Chondrocyte (in vitro differentiated cells): ENCODE measurements around the gene DSCAML1. TPM values are rescaled to one million over a fixed set of nuclear protein-coding genes. Genes with fewer than 3 reads are reported as not detected.
A peak's percentile ranks its signal among the peaks of the same experiment; 100 is the strongest.

ENCODE experiments used
- DNase-seq: peaks from one replicate; pipeline ENCODE4 v3.0.0; 2021; ENCODE audit warnings: mixed read lengths, low spot score
- H3K27ac Mint-ChIP-seq: one replicate; pipeline ENCODE4 v1.8.0; 2021; ENCODE audit warnings: mild to moderate bottlenecking, moderate library complexity, mixed read lengths; ENCODE audit not compliant: unreplicated experiment
- H3K27me3 Mint-ChIP-seq: 2 replicates; pipeline ENCODE4 v1.8.0; 2021; ENCODE audit warnings: low read depth, mixed read lengths
- H3K36me3 Mint-ChIP-seq: 2 replicates; pipeline ENCODE4 v1.8.0; 2021; ENCODE audit warnings: low read depth, mixed read lengths
- H3K4me1 Mint-ChIP-seq: 2 replicates; pipeline ENCODE4 v1.8.0; 2021; ENCODE audit warnings: low read depth, mild to moderate bottlenecking, mixed read lengths
- H3K4me3 Mint-ChIP-seq: one replicate; pipeline ENCODE4 v1.8.0; 2021; ENCODE audit warnings: mild to moderate bottlenecking, moderate library complexity, mixed read lengths; ENCODE audit not compliant: unreplicated experiment
- H3K9me3 Mint-ChIP-seq: 2 replicates; pipeline ENCODE4 v1.8.0; 2021; ENCODE audit warnings: low read depth, mixed read lengths
- total RNA-seq: library from RNA; stranded (reverse); gene quantifications from 3 replicates; pipeline ENCODE4 v1.2.1, GENCODE V29; 2021
- TF ChIP-seq, protein P1 (sequence below): fragments of 200-600 bp; sonication (generic); IDR thresholded peaks from 2 replicates; pipeline ENCODE4 v1.5.0; 2021; ENCODE audit warnings: antibody characterized with exemption, mild to moderate bottlenecking, moderate library complexity

DSCAML1 gene
- total RNA-seq, 1 donor from 2014 or later, result not detected

DNA sequence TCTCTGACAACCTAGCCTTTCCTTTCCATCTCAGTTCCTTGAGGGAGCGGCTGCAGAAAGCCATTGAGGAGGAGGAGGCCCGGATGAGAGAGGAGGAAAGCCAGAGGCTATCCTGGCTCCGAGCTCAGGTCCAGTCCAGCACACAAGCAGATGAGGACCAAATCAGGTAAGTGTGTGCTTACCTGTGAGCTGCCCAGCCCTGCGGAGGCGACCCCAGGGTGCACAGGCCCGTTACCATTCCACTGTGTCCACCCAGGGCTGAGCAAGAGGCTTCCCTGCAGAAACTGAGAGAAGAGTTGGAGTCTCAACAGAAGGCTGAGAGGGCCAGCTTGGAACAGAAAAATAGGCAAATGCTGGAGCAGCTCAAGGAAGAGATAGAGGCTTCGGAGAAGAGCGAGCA is 406.3 kb downstream of the DSCAML1 start:
- H3K36me3 Mint-ChIP-seq, result peaks cover 35% of the 10 kb centered on the region
- H3K9me3 Mint-ChIP-seq, result no peaks in the 10 kb centered on the region

DNA sequence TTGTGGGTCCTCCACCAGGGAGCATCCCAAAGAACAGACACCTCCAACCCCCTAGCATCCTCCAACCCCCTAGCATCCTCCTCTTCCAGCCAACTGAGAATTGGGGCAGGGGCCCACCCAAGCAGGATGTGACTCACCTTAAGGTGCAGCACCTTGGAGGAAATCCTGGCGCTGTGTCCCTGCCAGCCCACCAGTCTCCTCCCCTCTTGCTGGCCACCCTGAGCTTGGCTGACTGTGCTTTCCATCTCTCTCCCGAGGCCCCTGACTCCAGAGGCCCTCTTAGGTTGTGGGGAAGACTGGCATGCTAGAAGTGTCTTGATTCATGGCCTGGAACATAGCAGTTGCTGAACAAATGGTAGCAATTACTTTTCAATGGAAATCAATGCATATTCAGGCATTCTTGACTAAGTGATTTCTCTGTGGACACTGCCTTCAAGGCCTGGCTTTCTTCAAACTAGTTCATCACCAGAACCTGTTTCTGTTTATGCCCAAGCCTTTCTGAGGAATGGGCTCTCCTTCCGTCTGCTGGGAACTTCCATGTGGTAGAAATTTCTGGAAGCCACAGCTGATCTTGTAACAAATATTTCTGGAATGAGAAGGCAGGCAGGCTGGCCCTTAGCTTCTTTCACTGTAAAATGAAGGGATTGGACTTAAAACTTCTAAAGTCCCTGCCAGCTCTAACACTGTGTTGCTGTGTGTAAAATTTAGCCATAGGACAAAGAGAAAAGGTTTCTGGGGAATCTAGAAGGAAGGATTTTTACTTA is 408.8 kb downstream of the DSCAML1 start:
- H3K9me3 Mint-ChIP-seq, result no peaks in the 10 kb centered on the region
- peak overlapping the region; percentile 77 for H3K27ac Mint-ChIP-seq
- TF ChIP-seq, protein P1, sequence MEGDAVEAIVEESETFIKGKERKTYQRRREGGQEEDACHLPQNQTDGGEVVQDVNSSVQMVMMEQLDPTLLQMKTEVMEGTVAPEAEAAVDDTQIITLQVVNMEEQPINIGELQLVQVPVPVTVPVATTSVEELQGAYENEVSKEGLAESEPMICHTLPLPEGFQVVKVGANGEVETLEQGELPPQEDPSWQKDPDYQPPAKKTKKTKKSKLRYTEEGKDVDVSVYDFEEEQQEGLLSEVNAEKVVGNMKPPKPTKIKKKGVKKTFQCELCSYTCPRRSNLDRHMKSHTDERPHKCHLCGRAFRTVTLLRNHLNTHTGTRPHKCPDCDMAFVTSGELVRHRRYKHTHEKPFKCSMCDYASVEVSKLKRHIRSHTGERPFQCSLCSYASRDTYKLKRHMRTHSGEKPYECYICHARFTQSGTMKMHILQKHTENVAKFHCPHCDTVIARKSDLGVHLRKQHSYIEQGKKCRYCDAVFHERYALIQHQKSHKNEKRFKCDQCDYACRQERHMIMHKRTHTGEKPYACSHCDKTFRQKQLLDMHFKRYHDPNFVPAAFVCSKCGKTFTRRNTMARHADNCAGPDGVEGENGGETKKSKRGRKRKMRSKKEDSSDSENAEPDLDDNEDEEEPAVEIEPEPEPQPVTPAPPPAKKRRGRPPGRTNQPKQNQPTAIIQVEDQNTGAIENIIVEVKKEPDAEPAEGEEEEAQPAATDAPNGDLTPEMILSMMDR, result no peak
- peaks cover 33% of the 10 kb centered on the region for H3K36me3 Mint-ChIP-seq
- peaks cover 16% of the 10 kb centered on the region for H3K4me1 Mint-ChIP-seq
- DNase-seq, result no peak
- H3K27me3 Mint-ChIP-seq, result no peaks in the 10 kb centered on the region
- no peak overlapping the region for H3K4me3 Mint-ChIP-seq

More for the DNA sequence above, 406.3 kb downstream of the DSCAML1 start:
- Mint-ChIP-seq H3K4me3 (no peak overlapping the region), H3K27me3 (no peaks in the 10 kb centered on the region), H3K4me1 (peaks cover 16% of the 10 kb centered on the region), H3K27ac (no peak overlapping the region)
- DNase-seq, result no peak
- TF ChIP-seq, protein P1, result no peak

DNA sequence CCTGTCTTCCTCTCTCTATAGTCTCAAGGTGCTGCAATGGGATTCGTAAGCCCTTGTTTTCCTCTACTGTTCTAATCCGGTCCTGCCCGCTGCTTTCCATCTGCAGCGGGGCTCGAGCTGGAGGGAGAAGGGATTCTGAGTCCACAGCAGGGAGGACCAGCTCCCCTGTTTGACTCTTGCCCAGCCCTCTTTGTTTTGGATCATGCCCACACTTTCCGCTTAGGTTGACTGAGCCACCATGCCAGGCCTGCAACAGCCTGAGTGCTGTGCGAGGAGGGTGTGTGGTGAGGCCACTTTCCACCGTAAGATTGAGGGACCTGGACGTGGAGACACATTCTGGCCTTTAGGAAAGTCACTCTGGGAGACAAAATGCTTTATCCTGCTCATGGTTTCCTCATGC is 411.1 kb downstream of the DSCAML1 start:
- no peak overlapping the region for H3K4me3 Mint-ChIP-seq
- TF ChIP-seq, protein P1, result no peak
- no peaks in the 10 kb centered on the region for H3K9me3 Mint-ChIP-seq
- DNase-seq, result no peak
- H3K27me3 Mint-ChIP-seq, result no peaks in the 10 kb centered on the region
- H3K4me1 Mint-ChIP-seq, result peaks cover 16% of the 10 kb centered on the region
- H3K36me3 Mint-ChIP-seq, result peaks cover 25% of the 10 kb centered on the region
- no peak overlapping the region for H3K27ac Mint-ChIP-seq

DNA sequence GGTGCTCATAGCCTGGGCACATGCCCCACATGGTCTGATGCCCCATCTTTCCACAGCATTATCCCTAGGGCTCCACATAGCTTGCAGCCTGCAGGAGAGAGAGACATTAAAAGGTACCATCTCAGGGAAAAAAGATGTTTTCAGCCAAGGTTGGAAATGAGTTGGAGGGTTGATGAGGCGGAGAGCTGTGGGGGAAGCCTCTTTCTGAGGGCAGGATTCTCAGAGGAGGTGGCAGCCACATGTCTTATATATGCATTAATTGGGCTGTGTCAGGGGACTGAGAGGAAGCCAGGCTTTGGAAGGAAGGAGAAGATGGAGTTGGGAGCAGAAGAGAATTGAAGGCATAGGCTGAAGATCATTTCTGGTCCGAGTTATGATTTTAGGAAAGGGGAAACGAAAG is 411.5 kb downstream of the DSCAML1 start:
- Mint-ChIP-seq H3K4me1 (peaks cover 16% of the 10 kb centered on the region), H3K27me3 (no peaks in the 10 kb centered on the region), H3K27ac (no peak overlapping the region)

DNA sequence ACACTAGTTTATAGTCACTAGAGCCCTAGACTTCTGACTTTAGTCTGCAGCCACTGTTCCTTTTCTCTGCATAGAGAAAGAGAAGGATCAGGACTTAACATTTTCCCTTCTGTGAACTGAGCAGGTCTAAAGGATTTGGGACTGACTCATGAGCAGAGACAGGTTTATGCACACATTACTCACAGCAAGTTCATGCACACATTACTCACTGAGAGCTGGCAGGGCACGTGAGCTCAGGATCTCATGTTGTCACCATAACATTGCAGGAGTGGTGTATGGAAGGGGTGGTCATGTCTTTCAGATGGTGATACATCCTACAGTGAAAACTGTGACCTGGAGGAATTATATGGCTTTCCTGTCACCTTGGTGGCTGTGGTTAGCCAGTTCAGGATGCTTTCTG is 413.0 kb downstream of the DSCAML1 start:
- Mint-ChIP-seq H3K27me3 (no peaks in the 10 kb centered on the region), H3K36me3 (peaks cover 26% of the 10 kb centered on the region), H3K27ac (peak overlapping the region; percentile 83), H3K9me3 (no peaks in the 10 kb centered on the region), H3K4me3 (no peak overlapping the region), H3K4me1 (peaks cover 9% of the 10 kb centered on the region)
- TF ChIP-seq, protein P1, result no peak
- DNase-seq, result no peak

More for the DNA sequence above, 411.5 kb downstream of the DSCAML1 start:
- DNase-seq, result no peak
- Mint-ChIP-seq H3K4me3 (no peak overlapping the region), H3K36me3 (peaks cover 26% of the 10 kb centered on the region), H3K9me3 (no peaks in the 10 kb centered on the region)
- TF ChIP-seq, protein P1, result no peak
